ENCODE measurements around the gene TCF4. TPM values are rescaled to one million over a fixed set of nuclear protein-coding genes. Genes with fewer than 3 reads are reported as not detected.

Gene TCF4
- total and polyA plus RNA-seq, 2 donors (not counting 3 experiments of a cell fraction or from before 2014, with no cell fraction given) = 183 to 390 TPM

DNA sequence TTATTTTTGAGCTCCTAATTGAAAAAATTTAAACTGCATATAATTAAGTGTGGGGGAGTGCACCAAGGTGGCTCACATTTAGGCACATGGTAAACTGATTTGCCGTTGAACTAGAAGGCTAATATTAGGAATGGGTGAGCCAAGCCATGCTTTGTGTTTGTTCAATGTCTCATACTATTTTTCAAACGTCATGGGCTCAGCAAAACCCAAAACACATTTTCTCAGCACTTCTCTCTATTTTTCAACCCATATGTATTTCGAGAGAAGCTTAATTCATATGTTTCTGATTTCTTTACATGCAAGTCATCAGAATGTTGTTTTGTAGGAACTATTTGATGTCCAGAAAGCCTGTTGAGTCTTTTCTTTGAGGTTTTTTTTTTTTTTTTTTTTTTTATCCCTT is 291.2 kb downstream of the TCF4 start:
- peaks cover 31% of the 10 kb centered on the region for H4K20me1 ChIP-seq (replicated peaks; ENCODE audit: control insufficient read depth, extremely low read depth, insufficient read depth, low read length)
- H3K9ac ChIP-seq (replicated peaks; ENCODE audit: extremely low read depth, insufficient read depth, low read length) = no peak overlapping the region
- intact Hi-C loops (cut with micrococcal nuclease) = no loop called here
- peaks cover 53% of the 10 kb centered on the region for H3K79me2 ChIP-seq (ENCODE audit: control insufficient read depth, insufficient read depth, low read length)
- H3K9me1 ChIP-seq (replicated peaks; ENCODE audit: control insufficient read depth, extremely low read depth, insufficient read depth, low read length) = no peaks in the 10 kb centered on the region
- peaks cover 0 to 5% of the 10 kb centered on the region in 2 experiments for H3K36me3 ChIP-seq (ENCODE audit: control insufficient read depth in 2 of 2, extremely low read depth in 1 of 2, insufficient read depth in 2 of 2, low read length in 2 of 2)
- H3K9me3 ChIP-seq (replicated peaks; ENCODE audit: control insufficient read depth, insufficient read depth, low read length) = no peaks in the 10 kb centered on the region
- no peak overlapping the region for H3K4me2 ChIP-seq (ENCODE audit: insufficient read depth, low read length)
- FAIRE-seq = no peak
- no TSS peak for BruUV-seq (replicated peaks)
- no peak overlapping the region for H2AFZ ChIP-seq (ENCODE audit: low read depth, low read length)
- DNase-seq (ENCODE audit: low read depth, low spot score) = no peak
- TF ChIP-seq, protein P1, sequence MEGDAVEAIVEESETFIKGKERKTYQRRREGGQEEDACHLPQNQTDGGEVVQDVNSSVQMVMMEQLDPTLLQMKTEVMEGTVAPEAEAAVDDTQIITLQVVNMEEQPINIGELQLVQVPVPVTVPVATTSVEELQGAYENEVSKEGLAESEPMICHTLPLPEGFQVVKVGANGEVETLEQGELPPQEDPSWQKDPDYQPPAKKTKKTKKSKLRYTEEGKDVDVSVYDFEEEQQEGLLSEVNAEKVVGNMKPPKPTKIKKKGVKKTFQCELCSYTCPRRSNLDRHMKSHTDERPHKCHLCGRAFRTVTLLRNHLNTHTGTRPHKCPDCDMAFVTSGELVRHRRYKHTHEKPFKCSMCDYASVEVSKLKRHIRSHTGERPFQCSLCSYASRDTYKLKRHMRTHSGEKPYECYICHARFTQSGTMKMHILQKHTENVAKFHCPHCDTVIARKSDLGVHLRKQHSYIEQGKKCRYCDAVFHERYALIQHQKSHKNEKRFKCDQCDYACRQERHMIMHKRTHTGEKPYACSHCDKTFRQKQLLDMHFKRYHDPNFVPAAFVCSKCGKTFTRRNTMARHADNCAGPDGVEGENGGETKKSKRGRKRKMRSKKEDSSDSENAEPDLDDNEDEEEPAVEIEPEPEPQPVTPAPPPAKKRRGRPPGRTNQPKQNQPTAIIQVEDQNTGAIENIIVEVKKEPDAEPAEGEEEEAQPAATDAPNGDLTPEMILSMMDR (IDR thresholded peaks at IDR 0.05; ENCODE audit: extremely low read depth in 1 of 2, insufficient read depth in 1 of 2, low read depth in 1 of 2, low read length in 2 of 2) = no peak
- TF ChIP-seq GATA2 (IDR thresholded peaks at IDR 0.05; ENCODE audit: insufficient read depth, insufficient read length, low read depth, low read length) = no peak
- TF ChIP-seq MYC (IDR thresholded peaks at IDR 0.05; ENCODE audit: low read depth, low read length) = no peak
- TF ChIP-seq EZH2 (IDR thresholded peaks at IDR 0.05; ENCODE audit: borderline replicate concordance, low read depth, low read length, severe bottlenecking) = no peak
- no peak for TF ChIP-seq JUN (IDR thresholded peaks at IDR 0.05; ENCODE audit: borderline replicate concordance, insufficient read depth, insufficient read length, low read depth)
- TF ChIP-seq, protein P2, sequence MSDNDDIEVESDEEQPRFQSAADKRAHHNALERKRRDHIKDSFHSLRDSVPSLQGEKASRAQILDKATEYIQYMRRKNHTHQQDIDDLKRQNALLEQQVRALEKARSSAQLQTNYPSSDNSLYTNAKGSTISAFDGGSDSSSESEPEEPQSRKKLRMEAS (IDR thresholded peaks at IDR 0.05; ENCODE audit: insufficient read depth, insufficient read length) = no peak
- no peak for TF ChIP-seq FOS (IDR thresholded peaks at IDR 0.05; ENCODE audit: borderline replicate concordance, insufficient read depth, low read length)
- TF ChIP-seq POLR2A (IDR thresholded peaks at IDR 0.05; ENCODE audit: low read depth, low read length) = no peak
- ChIA-PET POLR2A (no interaction called here), CTCF (no interaction called here)
- no peaks in the 10 kb centered on the region for H3K4me1 ChIP-seq (ENCODE audit: control insufficient read depth, extremely low read depth, insufficient read depth, low read length)
- H3K4me3 ChIP-seq (replicated peaks in 1 of 3; ENCODE audit: insufficient read depth in 1 of 3, low read depth in 1 of 3, low read length in 3 of 3) = no peak overlapping the region
- dilution Hi-C loops (cut with MboI; ENCODE audit: extremely low pct_ligation_motif_present, low sequenced_read_pairs) = no loop called here
- no peaks in the 10 kb centered on the region for H3K27me3 ChIP-seq (ENCODE audit: control insufficient read depth in 2 of 2, insufficient read depth in 2 of 2, low read length in 2 of 2)
- no peak overlapping the region for H3K27ac ChIP-seq (ENCODE audit: insufficient read depth, low read depth, low read length)
